GM12801 (cell line): ENCODE data around the gene RGL1.

ENCODE experiments used
- TF ChIP-seq, protein P1 (sequence below): IDR thresholded peaks from one replicate; pipeline ENCODE4 v1.5.1; 2011; ENCODE audit warnings: control low read depth; ENCODE audit not compliant: insufficient read length; ENCODE audit errors: extremely low read depth

Gene RGL1

DNA sequence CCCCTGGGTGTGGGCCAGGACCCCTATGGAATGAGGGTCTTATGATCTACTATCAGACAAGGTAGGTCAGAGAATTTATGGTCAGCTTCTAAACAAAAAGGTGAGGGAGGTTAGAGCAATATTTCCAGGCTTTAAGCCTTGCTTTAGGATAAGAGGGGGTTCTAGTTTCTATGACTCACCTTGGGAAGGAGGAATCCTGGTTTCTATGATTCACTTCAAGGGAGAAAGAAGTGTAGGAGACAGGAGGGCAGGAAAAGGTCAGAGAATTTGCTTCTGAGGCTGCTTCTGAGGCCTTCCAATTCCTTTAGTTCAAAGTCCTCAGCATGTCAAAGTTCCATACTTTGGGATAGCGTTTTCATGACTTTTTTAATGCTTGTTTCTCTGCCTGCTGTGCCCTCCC, 35.2 kb downstream of the RGL1 start:
- TF ChIP-seq, protein P1, sequence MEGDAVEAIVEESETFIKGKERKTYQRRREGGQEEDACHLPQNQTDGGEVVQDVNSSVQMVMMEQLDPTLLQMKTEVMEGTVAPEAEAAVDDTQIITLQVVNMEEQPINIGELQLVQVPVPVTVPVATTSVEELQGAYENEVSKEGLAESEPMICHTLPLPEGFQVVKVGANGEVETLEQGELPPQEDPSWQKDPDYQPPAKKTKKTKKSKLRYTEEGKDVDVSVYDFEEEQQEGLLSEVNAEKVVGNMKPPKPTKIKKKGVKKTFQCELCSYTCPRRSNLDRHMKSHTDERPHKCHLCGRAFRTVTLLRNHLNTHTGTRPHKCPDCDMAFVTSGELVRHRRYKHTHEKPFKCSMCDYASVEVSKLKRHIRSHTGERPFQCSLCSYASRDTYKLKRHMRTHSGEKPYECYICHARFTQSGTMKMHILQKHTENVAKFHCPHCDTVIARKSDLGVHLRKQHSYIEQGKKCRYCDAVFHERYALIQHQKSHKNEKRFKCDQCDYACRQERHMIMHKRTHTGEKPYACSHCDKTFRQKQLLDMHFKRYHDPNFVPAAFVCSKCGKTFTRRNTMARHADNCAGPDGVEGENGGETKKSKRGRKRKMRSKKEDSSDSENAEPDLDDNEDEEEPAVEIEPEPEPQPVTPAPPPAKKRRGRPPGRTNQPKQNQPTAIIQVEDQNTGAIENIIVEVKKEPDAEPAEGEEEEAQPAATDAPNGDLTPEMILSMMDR, result no peak

DNA sequence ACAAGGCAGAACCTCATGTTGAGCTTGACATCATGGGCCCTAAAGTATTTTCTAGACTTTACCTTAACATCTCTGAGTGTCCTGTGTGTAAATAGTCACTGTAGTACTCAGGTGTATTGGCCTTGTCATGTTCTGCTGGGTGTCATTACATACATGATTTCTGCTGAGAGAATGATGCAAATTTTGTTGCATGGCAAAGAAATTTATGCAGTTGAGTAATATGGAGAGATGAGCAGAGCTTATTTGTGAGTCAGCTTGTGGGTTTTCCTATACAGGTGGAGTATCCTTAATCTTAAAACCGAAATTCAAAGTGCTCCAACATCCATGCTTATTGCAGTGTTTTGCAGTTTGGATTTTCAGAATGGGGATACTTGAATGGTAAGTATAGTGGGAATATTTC, 36.6 kb downstream of the RGL1 start:
- TF ChIP-seq, protein P1, result no peak

DNA sequence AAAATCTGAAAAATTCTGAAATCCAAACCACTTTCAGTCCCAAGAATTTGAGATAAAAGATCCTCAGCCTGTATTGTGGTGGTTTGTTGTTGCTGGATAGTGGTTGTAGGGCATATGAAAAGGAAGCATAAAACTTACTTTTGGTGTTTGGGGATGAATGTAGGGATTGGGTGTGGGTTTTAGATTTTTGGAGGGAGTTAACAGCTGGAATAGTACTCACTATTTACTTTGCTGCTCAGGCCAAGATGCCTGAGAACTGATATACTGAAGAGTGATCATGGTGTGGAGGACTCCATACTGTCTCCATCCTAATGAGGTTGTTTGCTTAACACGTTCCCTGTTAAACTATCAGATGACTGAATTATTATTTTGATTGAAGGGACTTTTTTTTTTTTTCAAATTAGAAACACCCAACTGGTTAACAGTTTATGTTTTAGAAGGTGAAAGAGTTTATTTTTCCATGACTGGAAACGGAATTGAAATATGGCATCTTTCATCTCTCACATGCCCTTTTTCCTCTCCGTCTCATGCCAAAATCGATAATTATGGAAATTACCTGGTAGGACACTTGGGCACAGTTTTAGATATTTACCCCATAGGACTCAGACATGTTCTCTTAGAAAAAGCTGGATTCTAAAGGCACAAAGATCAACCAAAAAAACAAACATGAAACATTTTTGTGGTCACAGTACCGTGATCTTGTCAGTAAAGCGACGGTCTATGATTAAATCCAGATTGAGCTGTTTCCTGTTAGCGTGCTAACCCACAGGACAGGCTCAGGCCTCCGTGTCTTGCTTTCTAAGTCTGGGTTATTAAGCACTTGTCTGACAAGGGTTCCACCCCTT, 37.3 kb downstream of the RGL1 start:
- TF ChIP-seq, protein P1, result no peak

DNA sequence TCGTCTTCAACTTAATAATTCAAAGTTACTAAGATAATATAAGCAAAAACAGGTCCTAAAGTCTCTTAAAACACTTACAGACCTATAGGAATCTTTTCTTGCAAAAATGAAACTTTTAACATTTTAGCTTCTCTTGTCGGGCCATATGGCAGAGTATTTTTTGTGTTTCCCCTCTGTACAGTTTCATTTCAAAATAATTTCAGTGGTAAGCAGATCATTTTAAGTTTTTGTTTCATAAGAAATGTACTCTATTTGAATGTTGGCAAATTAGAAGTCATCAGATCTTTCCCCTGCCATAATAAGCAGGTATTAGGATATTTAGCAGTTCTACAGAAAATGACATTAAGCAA, 37.9 kb downstream of the RGL1 start:
- TF ChIP-seq, protein P1, result no peak

DNA sequence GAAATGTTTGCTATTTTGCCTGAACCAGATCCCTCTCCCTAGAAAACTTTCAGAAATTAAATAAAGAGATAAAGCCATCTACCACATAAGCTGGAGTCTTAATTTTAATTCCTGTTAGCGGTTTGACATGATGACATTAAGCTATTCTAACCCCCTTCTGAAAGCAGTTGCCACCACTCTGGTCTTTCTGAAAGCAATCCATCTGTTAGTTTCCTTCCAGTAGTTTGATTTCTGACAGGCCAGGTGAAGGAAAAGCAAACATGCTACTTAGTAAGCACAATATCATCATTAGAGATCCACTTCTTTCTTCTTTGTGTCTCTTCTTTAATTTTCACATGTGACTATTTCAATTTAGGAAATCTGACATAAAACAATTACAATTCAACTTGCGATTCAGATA, 39.9 kb downstream of the RGL1 start:
- TF ChIP-seq, protein P1, result no peak

DNA sequence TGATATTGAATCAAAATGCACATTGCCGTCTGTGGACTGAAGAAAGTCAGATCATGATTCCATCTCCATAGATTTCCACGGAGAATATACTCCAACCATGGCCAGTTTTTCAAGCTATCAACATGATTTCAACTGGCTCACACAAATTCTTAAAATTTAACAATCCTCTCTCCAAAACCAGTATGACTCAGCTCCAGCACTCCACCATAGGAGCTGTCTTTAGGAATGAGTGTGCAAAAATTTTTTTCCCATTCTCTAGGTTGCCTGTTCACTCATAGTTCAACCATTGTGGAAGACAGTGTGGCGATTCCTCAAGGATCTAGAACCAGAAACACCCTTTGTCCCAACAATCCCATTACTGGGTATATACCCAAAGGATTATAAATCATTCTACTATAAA, 40.8 kb downstream of the RGL1 start:
- TF ChIP-seq, protein P1, result no peak

DNA sequence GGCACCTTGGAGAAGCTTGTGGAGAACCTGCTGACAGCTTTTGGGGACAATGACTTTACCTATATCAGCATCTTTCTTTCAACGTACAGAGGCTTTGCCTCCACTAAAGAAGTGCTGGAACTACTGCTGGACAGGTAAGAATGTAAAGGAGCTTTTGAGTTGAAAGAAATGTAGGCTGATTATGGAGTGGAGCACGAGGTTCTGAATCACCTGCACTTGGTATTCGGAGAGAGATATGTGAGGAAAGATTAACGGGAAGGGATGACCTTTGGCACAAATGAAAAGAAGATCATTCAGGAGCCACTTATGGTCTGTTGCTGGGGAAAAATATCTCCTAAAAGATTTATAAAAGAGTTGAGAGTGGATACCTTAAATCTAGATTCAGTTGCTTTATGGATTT, 42.7 kb downstream of the RGL1 start:
- TF ChIP-seq, protein P1, result no peak
